OCI-LY7 (cell line): ENCODE measurements around the gene GOLPH3. TPM values are rescaled to one million over a fixed set of nuclear protein-coding genes. Genes with fewer than 3 reads are reported as not detected.

Experiments
- BruUV-seq: library from RNA; stranded (reverse); fragments of 400-500 nt; replicated peaks from 2 replicates; lab custom pipeline; 2021; lab: Mats Ljungman, UMichigan
- CTCF ChIA-PET: fragments of 300-600 bp; sonication (Branson Sonifier 250); formaldehyde crosslinking; loops from one replicate; lab custom pipeline; 2022; ENCODE audit warnings: antibody characterized with exemption; ENCODE audit not compliant: unreplicated experiment; lab: Charles Lee
- POLR2A ChIA-PET: fragments of 300-600 bp; sonication (Branson Sonifier 250); formaldehyde crosslinking; loops from one replicate; lab custom pipeline; 2022; ENCODE audit warnings: antibody characterized with exemption; lab: Charles Lee
- DNase-seq: peaks from one replicate; pipeline ENCODE4 v3.0.0-alpha.2; 2015; ENCODE audit warnings: low spot score
- H2AFZ ChIP-seq: fragments of 200-600 bp; sonication (generic), shearing (Covaris generic); 2 replicates; pipeline ENCODE4 v1.6.1; 2014; ENCODE audit warnings: mild to moderate bottlenecking, antibody characterized with exemption, low read length, moderate library complexity
- H3K27ac ChIP-seq: fragments of 200-600 bp; sonication (generic); 2 replicates; pipeline ENCODE4 v1.5.1; 2014; ENCODE audit warnings: mixed run types, low read depth, mild to moderate bottlenecking, moderate library complexity, low read length, inconsistent platforms; ENCODE audit not compliant: poor library complexity, severe bottlenecking
- H3K36me3 ChIP-seq: fragments of 200-600 bp; sonication (generic); 2 replicates; pipeline ENCODE4 v1.6.1; 2014; ENCODE audit warnings: mild to moderate bottlenecking, antibody characterized with exemption, low read length, moderate library complexity, mixed read lengths; ENCODE audit not compliant: insufficient read depth
- H3K4me1 ChIP-seq: fragments of 200-600 bp; sonication (generic); 2 replicates; pipeline ENCODE4 v1.5.1; 2014; ENCODE audit warnings: mild to moderate bottlenecking, low read length; ENCODE audit not compliant: insufficient read depth, poor library complexity, severe bottlenecking
- H3K4me2 ChIP-seq: fragments of 200-600 bp; sonication (generic); 2 replicates; pipeline ENCODE4 v1.6.1; 2014; ENCODE audit warnings: mild to moderate bottlenecking, low read length
- H3K4me3 ChIP-seq: fragments of 200-600 bp; sonication (generic); 2 replicates; pipeline ENCODE4 v1.5.1; 2014; ENCODE audit warnings: mild to moderate bottlenecking, low read depth, low read length; ENCODE audit not compliant: poor library complexity, severe bottlenecking
- H3K79me2 ChIP-seq: fragments of 200-600 bp; sonication (generic); 2 replicates; pipeline ENCODE4 v1.6.1; 2016; ENCODE audit warnings: low read depth, mild to moderate bottlenecking, low read length, moderate library complexity, mixed read lengths; ENCODE audit not compliant: insufficient read depth
- H3K9me2 ChIP-seq: fragments of 200-600 bp; sonication (generic); 2 replicates; pipeline ENCODE4 v1.6.1; 2016; ENCODE audit warnings: mild to moderate bottlenecking, low read length, mixed read lengths; ENCODE audit not compliant: insufficient read depth
- H3K9me3 ChIP-seq: fragments of 200-600 bp; sonication (generic); 2 replicates; pipeline ENCODE4 v1.6.1; 2014; ENCODE audit warnings: mild to moderate bottlenecking, mixed run types, low read length, mixed read lengths
- H4K20me1 ChIP-seq: fragments of 200-600 bp; sonication (generic); 2 replicates; pipeline ENCODE4 v1.6.1; 2014; ENCODE audit warnings: mild to moderate bottlenecking, antibody characterized with exemption, low read length, moderate library complexity, mixed read lengths; ENCODE audit not compliant: insufficient read depth
- EZH2phosphoT487 ChIP-seq: fragments of 200-600 bp; sonication (generic); IDR thresholded peaks from 2 replicates; pipeline ENCODE4 v1.6.1; 2018; ENCODE audit warnings: low read depth, borderline replicate concordance, mild to moderate bottlenecking, mixed run types, antibody characterized with exemption, low read length, moderate library complexity, mixed read lengths
- intact Hi-C: fragments of 100-400 bp; cut with micrococcal nuclease; formaldehyde crosslinking; loops from one replicate; pipeline ENCODE4 v1.10.0; 2022; ENCODE audit not compliant: unreplicated experiment
- total RNA-seq, 2 experiments: library from RNA; depleted of rRNA in 1 of 2; stranded (reverse); fragments of >200 nt in 1 of 2; shearing (Covaris generic) in 1 of 2; gene quantifications; 2 replicates each; pipeline ENCODE4 v1.2.3, GENCODE V29; 2014 to 2022
- TF ChIP-seq, protein P1 (sequence below): fragments of 200-600 bp; sonication (generic); conservative IDR thresholded peaks from 2 replicates; pipeline ENCODE4 v1.5.1; 2014; ENCODE audit warnings: mild to moderate bottlenecking, antibody characterized with exemption, low read length, moderate library complexity, mixed read lengths

Gene GOLPH3
- total RNA-seq, 2 experiments from 2014 or later = 35.9 to 53.8 TPM

DNA sequence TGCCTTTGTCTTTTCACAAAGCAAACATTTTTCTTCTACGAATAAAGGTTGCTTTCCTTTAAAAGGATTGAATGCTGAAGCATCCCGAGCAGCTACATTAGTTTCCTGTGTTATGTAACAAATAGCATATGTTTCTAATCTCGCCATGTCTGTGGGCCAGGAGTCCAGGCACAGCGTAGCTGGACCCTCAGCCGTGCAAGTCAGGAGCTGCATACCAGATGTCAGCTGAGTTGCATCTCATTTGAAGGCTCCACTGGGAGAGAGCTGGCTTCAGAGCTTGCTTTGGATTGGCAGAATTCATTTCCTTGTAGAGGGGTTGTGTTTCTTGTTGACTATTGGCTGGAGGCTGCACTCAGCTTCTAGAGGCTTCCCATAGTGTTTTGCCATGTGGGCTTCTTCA, 16.0 kb upstream of the GOLPH3 start:
- ChIA-PET POLR2A (interaction anchor here (0.7 kb wide), 1 partner anchor 106 kb away, joined by 5 read pairs; no protein-coding TSS in a partner anchor), CTCF (no interaction called here)
- no peaks in the 10 kb centered on the region for H3K4me1 ChIP-seq
- peaks cover 7% of the 10 kb centered on the region; the same call in 1 of the 2 replicates for H3K9me3 ChIP-seq
- no peak overlapping the region for H3K4me3 ChIP-seq
- H4K20me1 ChIP-seq = no peaks in the 10 kb centered on the region
- H3K27ac ChIP-seq = no peak overlapping the region
- no peaks in the 10 kb centered on the region for H3K79me2 ChIP-seq
- intact Hi-C loops = no loop called here
- H3K9me2 ChIP-seq = no peaks in the 10 kb centered on the region
- H3K36me3 ChIP-seq = no peaks in the 10 kb centered on the region
- H2AFZ ChIP-seq = no peak overlapping the region
- no peak for DNase-seq
- BruUV-seq = no TSS peak
- no peak for TF ChIP-seq EZH2phosphoT487
- TF ChIP-seq, protein P1, sequence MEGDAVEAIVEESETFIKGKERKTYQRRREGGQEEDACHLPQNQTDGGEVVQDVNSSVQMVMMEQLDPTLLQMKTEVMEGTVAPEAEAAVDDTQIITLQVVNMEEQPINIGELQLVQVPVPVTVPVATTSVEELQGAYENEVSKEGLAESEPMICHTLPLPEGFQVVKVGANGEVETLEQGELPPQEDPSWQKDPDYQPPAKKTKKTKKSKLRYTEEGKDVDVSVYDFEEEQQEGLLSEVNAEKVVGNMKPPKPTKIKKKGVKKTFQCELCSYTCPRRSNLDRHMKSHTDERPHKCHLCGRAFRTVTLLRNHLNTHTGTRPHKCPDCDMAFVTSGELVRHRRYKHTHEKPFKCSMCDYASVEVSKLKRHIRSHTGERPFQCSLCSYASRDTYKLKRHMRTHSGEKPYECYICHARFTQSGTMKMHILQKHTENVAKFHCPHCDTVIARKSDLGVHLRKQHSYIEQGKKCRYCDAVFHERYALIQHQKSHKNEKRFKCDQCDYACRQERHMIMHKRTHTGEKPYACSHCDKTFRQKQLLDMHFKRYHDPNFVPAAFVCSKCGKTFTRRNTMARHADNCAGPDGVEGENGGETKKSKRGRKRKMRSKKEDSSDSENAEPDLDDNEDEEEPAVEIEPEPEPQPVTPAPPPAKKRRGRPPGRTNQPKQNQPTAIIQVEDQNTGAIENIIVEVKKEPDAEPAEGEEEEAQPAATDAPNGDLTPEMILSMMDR = no peak
- no peak overlapping the region for H3K4me2 ChIP-seq

DNA sequence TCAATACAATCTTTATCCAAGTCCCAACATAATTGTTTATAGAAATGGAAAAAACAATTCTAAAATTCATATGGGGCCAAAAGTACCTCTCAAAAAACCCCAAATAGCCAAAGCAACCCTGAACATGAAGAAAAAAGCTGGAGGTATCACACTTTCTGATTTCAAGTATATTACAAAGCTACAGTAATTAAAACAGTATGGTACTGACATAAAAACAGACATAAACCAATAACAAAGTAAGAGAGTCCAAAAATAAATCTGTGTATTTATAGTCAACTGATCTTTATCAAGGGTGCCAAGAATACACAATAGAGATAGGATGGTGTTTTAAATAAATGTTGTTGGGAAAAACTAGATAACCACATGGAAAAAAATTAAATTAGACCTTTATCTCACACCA, 13.6 kb upstream of the GOLPH3 start:
- intact Hi-C loops = no loop called here
- no TSS peak for BruUV-seq

More for the DNA sequence above, 13.6 kb upstream of the GOLPH3 start:
- DNase-seq = no peak
- no peaks in the 10 kb centered on the region for H3K9me2 ChIP-seq
- H3K9me3 ChIP-seq = peaks cover 7% of the 10 kb centered on the region; the same call in 1 of the 2 replicates
- no peak for TF ChIP-seq EZH2phosphoT487
- TF ChIP-seq, protein P1 = no peak
- no peak overlapping the region for H3K27ac ChIP-seq
- H4K20me1 ChIP-seq = no peaks in the 10 kb centered on the region
- no peak overlapping the region for H3K4me3 ChIP-seq
- no peaks in the 10 kb centered on the region for H3K79me2 ChIP-seq
- no peak overlapping the region for H2AFZ ChIP-seq
- peaks cover 6% of the 10 kb centered on the region for H3K4me1 ChIP-seq
- POLR2A ChIA-PET = interaction anchor here (0.6 kb wide), 1 partner anchor 310 kb away, joined by 3 read pairs; no protein-coding TSS in a partner anchor
- no peaks in the 10 kb centered on the region for H3K36me3 ChIP-seq
- no peak overlapping the region for H3K4me2 ChIP-seq
- CTCF ChIA-PET = no interaction called here
